Measurements from ENCODE around the gene TMEM178B.

GRCh38 chr7:141276031-141276430 is 202.2 kb downstream of the TMEM178B start:
- no peak for TF ChIP-seq POLR2A (IDR thresholded peaks at IDR 0.05)
- TF ChIP-seq CTCF (IDR thresholded peaks at IDR 0.05 in 4 of 5, conservative IDR thresholded peaks at IDR 0.05 in 1 of 5): no peak
